ENCODE data around the gene NR1H3. TPM values are rescaled to one million over a fixed set of nuclear protein-coding genes. Genes with fewer than 3 reads are reported as not detected.

Gene NR1H3
- total RNA-seq, 1 experiment from 2014 or later, result 26.3 TPM

DNA sequence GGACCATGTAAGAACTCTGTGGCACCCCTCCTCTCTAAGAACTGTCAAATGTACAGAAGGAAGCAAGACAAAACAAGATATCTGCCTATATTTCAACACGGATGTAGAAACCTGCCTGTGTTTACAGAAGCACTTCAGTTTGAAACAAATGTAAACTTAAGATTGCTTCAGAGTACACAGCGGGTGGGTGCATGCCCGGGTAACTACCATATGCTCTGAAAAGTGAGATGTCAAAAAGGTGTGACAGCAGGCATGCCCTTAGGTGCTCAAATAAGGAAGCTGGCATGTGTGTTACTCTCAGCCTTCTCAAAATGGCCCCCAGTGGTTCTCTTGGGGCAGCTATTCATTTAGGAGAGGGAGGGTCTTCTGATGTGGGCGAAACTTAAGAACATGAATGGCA, 14.3 kb upstream of the NR1H3 start:
- no peak for DNase-seq
- Histone ChIP-seq H3K18ac (ENCODE audit: insufficient read length, low read depth, low read length) (no peak overlapping the region), H3K4me1 (ENCODE audit: insufficient read depth, low read length) (peaks cover 5% of the 10 kb centered on the region; the same call in 1 of the 2 replicates), H3K27ac (ENCODE audit: insufficient read length, low read depth, low read length) (no peak overlapping the region), H3K23ac (ENCODE audit: insufficient read length, low read depth, low read length) (no peak overlapping the region), H3K79me2 (ENCODE audit: insufficient read depth, low read length) (no peaks in the 10 kb centered on the region), H2BK5ac (ENCODE audit: insufficient read length, low read length) (no peak overlapping the region), H3K23me2 (ENCODE audit: insufficient read length, low read depth, low read length, poor library complexity, severe bottlenecking) (peaks cover 3% of the 10 kb centered on the region), H2BK12ac (ENCODE audit: insufficient read length, low read depth, low read length) (no peak overlapping the region), H4K5ac (ENCODE audit: insufficient read length, low read depth, low read length) (no peak overlapping the region), H2AFZ (ENCODE audit: low read length) (no peak overlapping the region), H3K14ac (ENCODE audit: insufficient read depth, low read length) (no peak overlapping the region), H2AK5ac (ENCODE audit: insufficient read length, low read length) (no peak overlapping the region), H3K4me2 (ENCODE audit: insufficient read depth, insufficient read length, low read length) (no peak overlapping the region), H4K8ac (replicated peaks; ENCODE audit: insufficient read length, low read depth, low read length) (no peak overlapping the region), H2BK15ac (ENCODE audit: low read depth, low read length) (no peak overlapping the region), H3K9ac (ENCODE audit: extremely low read depth, insufficient read length, low read length) (no peak overlapping the region), H3K9me3 (ENCODE audit: control insufficient read depth, low read depth, low read length) (no peaks in the 10 kb centered on the region), H3K79me1 (ENCODE audit: insufficient read depth, low read depth, low read length, poor library complexity, severe bottlenecking) (no peaks in the 10 kb centered on the region), H4K20me1 (ENCODE audit: control insufficient read depth, insufficient read depth, insufficient read length) (no peaks in the 10 kb centered on the region), H3K4ac (ENCODE audit: low read depth, low read length) (no peak overlapping the region), H3K56ac (ENCODE audit: insufficient read length, low read depth, low read length) (no peak overlapping the region), H2BK20ac (ENCODE audit: low read depth, low read length, poor library complexity, severe bottlenecking) (no peak overlapping the region), H4K91ac (ENCODE audit: insufficient read length, low read depth, low read length) (no peak overlapping the region), H3T11ph (ENCODE audit: low read length) (no peak overlapping the region), H2BK120ac (ENCODE audit: low read depth, low read length, poor library complexity, severe bottlenecking) (no peak overlapping the region), H3K27me3 (ENCODE audit: insufficient read depth, low read length) (no peaks in the 10 kb centered on the region)
- TF ChIP-seq, protein P1, sequence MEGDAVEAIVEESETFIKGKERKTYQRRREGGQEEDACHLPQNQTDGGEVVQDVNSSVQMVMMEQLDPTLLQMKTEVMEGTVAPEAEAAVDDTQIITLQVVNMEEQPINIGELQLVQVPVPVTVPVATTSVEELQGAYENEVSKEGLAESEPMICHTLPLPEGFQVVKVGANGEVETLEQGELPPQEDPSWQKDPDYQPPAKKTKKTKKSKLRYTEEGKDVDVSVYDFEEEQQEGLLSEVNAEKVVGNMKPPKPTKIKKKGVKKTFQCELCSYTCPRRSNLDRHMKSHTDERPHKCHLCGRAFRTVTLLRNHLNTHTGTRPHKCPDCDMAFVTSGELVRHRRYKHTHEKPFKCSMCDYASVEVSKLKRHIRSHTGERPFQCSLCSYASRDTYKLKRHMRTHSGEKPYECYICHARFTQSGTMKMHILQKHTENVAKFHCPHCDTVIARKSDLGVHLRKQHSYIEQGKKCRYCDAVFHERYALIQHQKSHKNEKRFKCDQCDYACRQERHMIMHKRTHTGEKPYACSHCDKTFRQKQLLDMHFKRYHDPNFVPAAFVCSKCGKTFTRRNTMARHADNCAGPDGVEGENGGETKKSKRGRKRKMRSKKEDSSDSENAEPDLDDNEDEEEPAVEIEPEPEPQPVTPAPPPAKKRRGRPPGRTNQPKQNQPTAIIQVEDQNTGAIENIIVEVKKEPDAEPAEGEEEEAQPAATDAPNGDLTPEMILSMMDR (conservative IDR thresholded peaks at IDR 0.05), result no peak
- Mint-ChIP-seq H3K4me3 (no peak overlapping the region; a peak in 1 of 5 replicates), H3K27me3 (ENCODE audit: low read depth) (no peaks in the 10 kb centered on the region; the same call in 1 of the 2 replicates), H3K9me3 (no peaks in the 10 kb centered on the region; a peak in 1 of 5 replicates), H3K27ac (no peak overlapping the region; a peak in 1 of 7 replicates), H3K4me1 (peaks cover 6% of the 10 kb centered on the region in 2 experiments), H3K36me3 (ENCODE audit: insufficient read depth in 1 of 3, low read depth in 3 of 3) (peaks cover 6 to 82% (median 73%) of the 10 kb centered on the region in 3 experiments; a peak in 6 of 7 replicates)
- no CpG with 5 or more reads among the region's 4 CpGs for WGBS (ENCODE audit: extremely low coverage, insufficient read length, low lambda C conversion rate)

All from H9 (cell line).